ENCODE measurements around the gene FBXO11.

The FBXO11 gene

GRCh38 chr2:47751856-47752414 is 154.4 kb downstream of the FBXO11 start:
- in situ Hi-C loops (cut with HindIII; ENCODE audit: low pct_ligation_motif_present, low sequenced_read_pairs): no loop called here
- TF ChIP-seq, protein P1, sequence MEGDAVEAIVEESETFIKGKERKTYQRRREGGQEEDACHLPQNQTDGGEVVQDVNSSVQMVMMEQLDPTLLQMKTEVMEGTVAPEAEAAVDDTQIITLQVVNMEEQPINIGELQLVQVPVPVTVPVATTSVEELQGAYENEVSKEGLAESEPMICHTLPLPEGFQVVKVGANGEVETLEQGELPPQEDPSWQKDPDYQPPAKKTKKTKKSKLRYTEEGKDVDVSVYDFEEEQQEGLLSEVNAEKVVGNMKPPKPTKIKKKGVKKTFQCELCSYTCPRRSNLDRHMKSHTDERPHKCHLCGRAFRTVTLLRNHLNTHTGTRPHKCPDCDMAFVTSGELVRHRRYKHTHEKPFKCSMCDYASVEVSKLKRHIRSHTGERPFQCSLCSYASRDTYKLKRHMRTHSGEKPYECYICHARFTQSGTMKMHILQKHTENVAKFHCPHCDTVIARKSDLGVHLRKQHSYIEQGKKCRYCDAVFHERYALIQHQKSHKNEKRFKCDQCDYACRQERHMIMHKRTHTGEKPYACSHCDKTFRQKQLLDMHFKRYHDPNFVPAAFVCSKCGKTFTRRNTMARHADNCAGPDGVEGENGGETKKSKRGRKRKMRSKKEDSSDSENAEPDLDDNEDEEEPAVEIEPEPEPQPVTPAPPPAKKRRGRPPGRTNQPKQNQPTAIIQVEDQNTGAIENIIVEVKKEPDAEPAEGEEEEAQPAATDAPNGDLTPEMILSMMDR (IDR thresholded peaks at IDR 0.05; ENCODE audit: low read depth, low read length, missing control alignments): no peak
- Histone ChIP-seq H3K4me3 (ENCODE audit: low read depth, low read length) (no peak overlapping the region), H3K36me3 (replicated peaks) (no peaks in the 10 kb centered on the region), H3K27ac (peak overlapping the region; percentile 69), H3K27me3 (replicated peaks) (no peaks in the 10 kb centered on the region)
- DNase-seq: no peak

GRCh38 chr2:47747878-47748277 is 158.4 kb downstream of the FBXO11 start:
- DNase-seq: no peak
- Histone ChIP-seq H3K27me3 (replicated peaks) (no peaks in the 10 kb centered on the region), H3K27ac (no peak overlapping the region), H3K36me3 (replicated peaks) (no peaks in the 10 kb centered on the region), H3K4me3 (ENCODE audit: low read depth, low read length) (no peak overlapping the region)
- in situ Hi-C loops (cut with HindIII; ENCODE audit: low pct_ligation_motif_present, low sequenced_read_pairs): no loop called here
- TF ChIP-seq, protein P1 (IDR thresholded peaks at IDR 0.05; ENCODE audit: low read depth, low read length, missing control alignments): no peak

DNA sequence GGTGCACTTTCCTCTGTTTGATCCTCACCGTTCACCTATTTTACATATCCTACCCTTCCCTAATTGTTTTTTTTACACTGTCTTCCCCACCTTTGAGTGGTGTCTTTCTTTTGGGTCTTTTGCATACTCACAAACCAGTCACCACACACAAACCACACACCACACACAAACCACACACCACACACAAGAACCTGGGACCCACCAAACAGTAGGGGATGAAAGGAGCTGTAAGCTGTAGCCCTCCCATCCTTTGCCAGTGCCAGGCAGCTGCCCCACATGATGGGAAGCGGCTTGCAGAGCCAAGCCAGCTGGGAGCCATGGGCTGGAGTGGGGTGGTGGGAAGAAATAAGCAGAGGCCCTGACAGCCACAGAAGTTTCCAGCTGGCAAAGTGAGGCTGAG is 162.2 kb downstream of the FBXO11 start:
- TF ChIP-seq, protein P1 (IDR thresholded peaks at IDR 0.05; ENCODE audit: low read depth, low read length, missing control alignments): no peak
- no peak overlapping the region for H3K4me3 ChIP-seq (ENCODE audit: low read depth, low read length)
- no peaks in the 10 kb centered on the region for H3K36me3 ChIP-seq (replicated peaks)
- DNase-seq: no peak
- in situ Hi-C loops (cut with HindIII; ENCODE audit: low pct_ligation_motif_present, low sequenced_read_pairs): no loop called here
- H3K27me3 ChIP-seq (replicated peaks): no peaks in the 10 kb centered on the region
- no peak overlapping the region for H3K27ac ChIP-seq

DNA sequence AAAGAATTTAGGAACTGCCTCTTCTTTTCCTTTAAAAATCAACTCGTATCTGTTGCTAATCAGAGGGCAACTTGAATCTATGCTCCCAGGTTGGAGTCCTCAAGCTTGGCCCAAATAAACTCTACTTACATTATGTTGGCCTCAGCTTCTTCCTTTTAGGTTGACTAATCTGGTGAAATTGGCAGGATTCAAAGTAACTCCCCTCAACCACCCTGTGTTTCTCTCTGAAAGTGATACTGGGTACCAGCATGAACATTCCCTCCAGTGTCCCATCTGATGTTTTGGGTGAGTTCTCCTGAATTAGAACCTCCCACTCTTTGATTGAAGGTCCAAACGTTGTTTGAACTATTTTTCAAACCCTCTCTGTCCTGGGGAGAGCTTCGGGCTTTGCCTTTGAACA is 164.7 kb downstream of the FBXO11 start:
- in situ Hi-C loops (cut with HindIII; ENCODE audit: low pct_ligation_motif_present, low sequenced_read_pairs): no loop called here
- Histone ChIP-seq H3K4me3 (ENCODE audit: low read depth, low read length) (no peak overlapping the region), H3K27me3 (replicated peaks) (no peaks in the 10 kb centered on the region), H3K27ac (no peak overlapping the region), H3K36me3 (replicated peaks) (no peaks in the 10 kb centered on the region)
- DNase-seq: no peak
- TF ChIP-seq, protein P1 (IDR thresholded peaks at IDR 0.05; ENCODE audit: low read depth, low read length, missing control alignments): no peak

GRCh38 chr2:47741101-47741500 is 165.2 kb downstream of the FBXO11 start:
- in situ Hi-C loops (cut with HindIII; ENCODE audit: low pct_ligation_motif_present, low sequenced_read_pairs): no loop called here
- TF ChIP-seq, protein P1 (IDR thresholded peaks at IDR 0.05; ENCODE audit: low read depth, low read length, missing control alignments): no peak
- Histone ChIP-seq H3K4me3 (ENCODE audit: low read depth, low read length) (no peak overlapping the region), H3K27me3 (replicated peaks) (no peaks in the 10 kb centered on the region), H3K36me3 (replicated peaks) (no peaks in the 10 kb centered on the region), H3K27ac (no peak overlapping the region)
- DNase-seq: no peak

All from brain microvascular endothelial cell (primary cell).